DOHH2 (cell line): ENCODE measurements around the gene CORO1C.

Source experiments
- CTCF ChIP-seq: fragments of 200-600 bp; sonication (generic); IDR thresholded peaks from one replicate; pipeline ENCODE4 v1.5.1; 2014; ENCODE audit warnings: antibody characterized with exemption, mild to moderate bottlenecking, low read depth, low read length; ENCODE audit not compliant: poor library complexity, severe bottlenecking
- EZH2phosphoT487 ChIP-seq: fragments of 200-600 bp; sonication (generic); IDR thresholded peaks from 2 replicates; pipeline ENCODE4 v1.6.1; 2017; ENCODE audit warnings: borderline replicate concordance, mild to moderate bottlenecking, antibody characterized with exemption, low read length, moderate library complexity, mixed read lengths

GRCh38 chr12:108629151-108629550, 102.2 kb downstream of the CORO1C start:
- TF ChIP-seq CTCF, result no peak
- TF ChIP-seq EZH2phosphoT487, result no peak
